ENCODE results near the gene ADAMTS15.

DNA sequence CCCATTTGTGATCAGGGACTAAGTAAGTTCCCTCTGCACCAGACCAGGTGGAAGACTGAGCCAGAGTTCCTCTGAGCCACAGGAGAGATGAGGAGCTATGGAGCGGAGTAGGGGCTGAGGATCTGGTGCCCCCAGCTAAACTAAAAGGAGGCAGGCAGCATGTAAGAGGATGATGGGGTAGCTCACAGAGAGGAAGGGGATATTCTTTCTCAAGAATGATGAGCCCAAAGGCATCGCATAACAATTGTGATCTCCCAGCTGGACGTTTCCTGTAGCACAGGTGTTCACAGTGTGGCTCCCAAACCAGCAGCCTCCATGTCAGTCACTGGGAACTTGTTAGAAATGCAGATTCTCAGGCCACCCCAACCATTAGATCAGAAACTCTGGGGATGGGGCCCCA, 44.5 kb upstream of the ADAMTS15 start:
- TF ChIP-seq, protein P1, sequence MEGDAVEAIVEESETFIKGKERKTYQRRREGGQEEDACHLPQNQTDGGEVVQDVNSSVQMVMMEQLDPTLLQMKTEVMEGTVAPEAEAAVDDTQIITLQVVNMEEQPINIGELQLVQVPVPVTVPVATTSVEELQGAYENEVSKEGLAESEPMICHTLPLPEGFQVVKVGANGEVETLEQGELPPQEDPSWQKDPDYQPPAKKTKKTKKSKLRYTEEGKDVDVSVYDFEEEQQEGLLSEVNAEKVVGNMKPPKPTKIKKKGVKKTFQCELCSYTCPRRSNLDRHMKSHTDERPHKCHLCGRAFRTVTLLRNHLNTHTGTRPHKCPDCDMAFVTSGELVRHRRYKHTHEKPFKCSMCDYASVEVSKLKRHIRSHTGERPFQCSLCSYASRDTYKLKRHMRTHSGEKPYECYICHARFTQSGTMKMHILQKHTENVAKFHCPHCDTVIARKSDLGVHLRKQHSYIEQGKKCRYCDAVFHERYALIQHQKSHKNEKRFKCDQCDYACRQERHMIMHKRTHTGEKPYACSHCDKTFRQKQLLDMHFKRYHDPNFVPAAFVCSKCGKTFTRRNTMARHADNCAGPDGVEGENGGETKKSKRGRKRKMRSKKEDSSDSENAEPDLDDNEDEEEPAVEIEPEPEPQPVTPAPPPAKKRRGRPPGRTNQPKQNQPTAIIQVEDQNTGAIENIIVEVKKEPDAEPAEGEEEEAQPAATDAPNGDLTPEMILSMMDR (IDR thresholded peaks at IDR 0.05; ENCODE audit: extremely low read depth in 1 of 2, insufficient read depth in 1 of 2, low read depth in 1 of 2, low read length in 2 of 2): no peak
- no peak for TF ChIP-seq POLR2A (IDR thresholded peaks at IDR 0.05; ENCODE audit: low read depth, low read length)

All from endothelial cell of umbilical vein (primary cell).